SK-N-SH (cell line): ENCODE results near the gene RAB20. TPM values are rescaled to one million over a fixed set of nuclear protein-coding genes. Genes with fewer than 3 reads are reported as not detected.

Experiments
- CTCF ChIA-PET: fragments of 300-600, 350-600 bp; formaldehyde crosslinking; extraction: SDS; loops from one replicate; lab custom pipeline; 2021; lab: Yijun Ruan, JAX
- POLR2A ChIA-PET: fragments of 350-600 bp; sonication (Branson Sonifier 250); formaldehyde crosslinking; extraction: SDS; loops from one replicate; lab custom pipeline; 2020; ENCODE audit warnings: antibody characterized with exemption, inconsistent platforms; lab: Yijun Ruan, JAX
- DNase-seq: peaks from one replicate; pipeline ENCODE4 v3.0.0; 2012
- H2AFZ ChIP-seq: fragments of 200-600 bp; sonication (generic); 2 replicates; pipeline ENCODE4 v1.8.1; 2016; ENCODE audit warnings: antibody characterized with exemption, mild to moderate bottlenecking, low read depth
- H3F3A ChIP-seq: fragments of 200-600 bp; sonication (generic); replicated peaks from 2 replicates; pipeline ENCODE3; 2016; ENCODE audit warnings: antibody characterized with exemption, mild to moderate bottlenecking; ENCODE audit not compliant: insufficient read depth
- H3K27ac ChIP-seq, 2 experiments: fragments of 200-500 bp in 1 of 2; fragments of 200-600 bp in 1 of 2; sonication (Bioruptor generic) in 1 of 2; sonication (generic), shearing (Covaris generic) in 1 of 2; 2 replicates each; pipeline versions ENCODE4 v1.5.1 to v1.6.1; 2014 to 2016; ENCODE audit warnings: low read depth in 2 of 2, inconsistent platforms in 1 of 2, low read length in 1 of 2, mild to moderate bottlenecking in 1 of 2, mixed read lengths in 1 of 2
- H3K27me3 ChIP-seq: fragments of 200-600 bp; sonication (generic), shearing (Covaris generic); 2 replicates; pipeline ENCODE4 v1.6.1; 2016; ENCODE audit warnings: mixed run types; ENCODE audit not compliant: insufficient read depth
- H3K36me3 ChIP-seq, 2 experiments: fragments of 200-500 bp in 1 of 2; fragments of 200-600 bp in 1 of 2; sonication (Bioruptor generic) in 1 of 2; sonication (generic) in 1 of 2; replicated peaks in 1 of 2; 2 replicates each; pipeline versions ENCODE3 to v1.5.1; 2014 to 2016; ENCODE audit warnings: low read length in 1 of 2, mild to moderate bottlenecking in 1 of 2; ENCODE audit not compliant: insufficient read depth in 2 of 2, control insufficient read depth in 1 of 2
- H3K4me1 ChIP-seq, 2 experiments: fragments of 200-500 bp in 1 of 2; fragments of 200-600 bp in 1 of 2; sonication (Bioruptor generic) in 1 of 2; sonication (generic), shearing (Covaris generic) in 1 of 2; 2 replicates each; pipeline versions ENCODE4 v1.5.1 to v1.6.1; 2014 to 2016; ENCODE audit warnings: low read depth in 1 of 2, low read length in 1 of 2, mixed run types in 1 of 2; ENCODE audit not compliant: insufficient read depth in 2 of 2, control insufficient read depth in 1 of 2
- H3K4me2 ChIP-seq: fragments of 200-600 bp; sonication (generic), shearing (Covaris generic); 2 replicates; pipeline ENCODE4 v1.6.1; 2017; ENCODE audit warnings: mixed run types
- H3K4me3 ChIP-seq, 2 experiments: fragments of 200-500 bp in 1 of 2; fragments of 200-600 bp in 1 of 2; sonication (Bioruptor generic) in 1 of 2; sonication (generic), shearing (Covaris generic) in 1 of 2; 2 replicates each; pipeline versions ENCODE4 v1.5.1 to v1.8.1; 2014 to 2016; ENCODE audit warnings: low read depth in 2 of 2, inconsistent platforms in 1 of 2, low read length in 1 of 2, mild to moderate bottlenecking in 1 of 2, mixed read lengths in 1 of 2, moderate library complexity in 1 of 2
- H3K79me2 ChIP-seq: fragments of 200-600 bp; sonication (generic); 2 replicates; pipeline ENCODE4 v1.8.1; 2017; ENCODE audit warnings: mild to moderate bottlenecking; ENCODE audit not compliant: insufficient read depth
- H3K9ac ChIP-seq: fragments of 200-600 bp; sonication (generic); 2 replicates; pipeline ENCODE4 v1.6.1; 2017; ENCODE audit warnings: mixed run types
- H3K9me2 ChIP-seq: fragments of 200-600 bp; sonication (generic); 2 replicates; pipeline ENCODE4 v1.6.1; 2017; ENCODE audit warnings: mixed run types
- H3K9me3 ChIP-seq: fragments of 200-600 bp; sonication (generic); 2 replicates; pipeline ENCODE4 v1.6.1; 2017; ENCODE audit warnings: mixed run types, mild to moderate bottlenecking, moderate library complexity
- H4K20me1 ChIP-seq: fragments of 200-600 bp; sonication (generic); 2 replicates; pipeline ENCODE4 v1.6.1; 2017; ENCODE audit warnings: mild to moderate bottlenecking, mixed run types; ENCODE audit not compliant: insufficient read depth
- ELF1 ChIP-seq: IDR thresholded peaks from 2 replicates; pipeline ENCODE4 v1.4.0; 2012
- FOXJ3 ChIP-seq: sonication (generic); formaldehyde crosslinking; IDR thresholded peaks from 2 replicates; pipeline ENCODE4 v1.5.1; 2020; ENCODE audit warnings: mild to moderate bottlenecking, missing genetic modification reagents
- FOXM1 ChIP-seq: IDR thresholded peaks from 2 replicates; pipeline ENCODE4 v1.4.0; 2012; ENCODE audit warnings: low read depth, mild to moderate bottlenecking
- GABPA ChIP-seq: IDR thresholded peaks from 2 replicates; pipeline ENCODE4 v1.4.0; 2012; ENCODE audit warnings: low read depth, mild to moderate bottlenecking
- JUND ChIP-seq: IDR thresholded peaks from 2 replicates; pipeline ENCODE4 v1.4.0; 2012
- MXI1 ChIP-seq: IDR thresholded peaks from 2 replicates; pipeline ENCODE4 v1.6.1; 2012; ENCODE audit warnings: mild to moderate bottlenecking, low read depth, low read length, improper control_type of control experiment
- NRF1 ChIP-seq: IDR thresholded peaks from 2 replicates; pipeline ENCODE4 v1.6.1; 2012; ENCODE audit warnings: low read depth, mild to moderate bottlenecking, low read length
- POLR2AphosphoS5 ChIP-seq: IDR thresholded peaks from 2 replicates; pipeline ENCODE4 v1.6.1; 2012; ENCODE audit warnings: low read depth, low read length
- RAD21 ChIP-seq: IDR thresholded peaks from 2 replicates; pipeline ENCODE4 v1.6.1; 2012; ENCODE audit warnings: mild to moderate bottlenecking, low read length
- RCOR1 ChIP-seq: fragments of 150-350 bp; IDR thresholded peaks from 2 replicates; pipeline ENCODE4 v1.6.1; 2017; ENCODE audit warnings: antibody characterized with exemption, low read length
- RXRA ChIP-seq: IDR thresholded peaks from 2 replicates; pipeline ENCODE4 v1.4.0; 2012; ENCODE audit warnings: low read depth, mild to moderate bottlenecking, borderline replicate concordance
- SIN3A ChIP-seq: IDR thresholded peaks from 2 replicates; pipeline ENCODE4 v1.6.1; 2012; ENCODE audit warnings: low read depth, mild to moderate bottlenecking, low read length, moderate library complexity, borderline replicate concordance
- SMC3 ChIP-seq: IDR thresholded peaks from 2 replicates; pipeline ENCODE4 v1.6.1; 2012; ENCODE audit warnings: low read depth, low read length, improper control_type of control experiment
- TCF12 ChIP-seq: IDR thresholded peaks from 2 replicates; pipeline ENCODE4 v1.4.0; 2012
- USF1 ChIP-seq: IDR thresholded peaks from 2 replicates; pipeline ENCODE4 v1.4.0; 2012; ENCODE audit warnings: low read depth, borderline replicate concordance
- USF2 ChIP-seq: fragments of 150-350 bp; IDR thresholded peaks from 2 replicates; pipeline ENCODE4 v1.6.1; 2017; ENCODE audit warnings: antibody characterized with exemption, low read length, low read depth, borderline replicate concordance
- WGBS: methylation state at CpG from one replicate; pipeline ENCODE4 v1.1.6; 2017; ENCODE audit warnings: low lambda C conversion rate; 5-methylcytosine and 5-hydroxymethylcytosine counted together
- polyA plus RNA-seq, 3 experiments: library from polyadenylated mRNA; depleted of rRNA; stranded (reverse); fragments of >200 nt; gene quantifications; 2 replicates each; pipeline ENCODE4 v1.2.3, GENCODE V29; 2012
- TF ChIP-seq, protein P1 (sequence below): IDR thresholded peaks from 2 replicates; pipeline ENCODE4 v1.4.0; 2012; ENCODE audit warnings: low read depth

RAB20 gene
- polyA plus RNA-seq, 1 of the 3 experiments (the other 2 are of a cell fraction) = 5.2 TPM

GRCh38 chr13:110583178-110583865 is 21.8 kb upstream of the RAB20 start:
- H3K79me2 ChIP-seq = no peaks in the 10 kb centered on the region
- no peaks in the 10 kb centered on the region for H3K36me3 ChIP-seq
- no peak overlapping the region for H3K4me3 ChIP-seq
- WGBS = 83% methylated on average over 13 of the region's 13 CpGs
- H4K20me1 ChIP-seq = no peaks in the 10 kb centered on the region
- no peak overlapping the region for H2AFZ ChIP-seq
- ChIA-PET POLR2A (no interaction called here), CTCF (interaction anchor here (3.0 kb wide), 1 partner anchor 10 kb away, joined by 12 read pairs; no protein-coding TSS in a partner anchor)
- H3F3A ChIP-seq = no peaks in the 10 kb centered on the region
- no peaks in the 10 kb centered on the region for H3K9me2 ChIP-seq
- no peaks in the 10 kb centered on the region for H3K27me3 ChIP-seq
- H3K4me1 ChIP-seq = no peaks in the 10 kb centered on the region
- no peak overlapping the region for H3K4me2 ChIP-seq
- no peak overlapping the region for H3K9ac ChIP-seq
- DNase-seq = no peak
- TF ChIP-seq TCF12 = no peak
- no peak for TF ChIP-seq JUND
- TF ChIP-seq RCOR1 = no peak
- no peak for TF ChIP-seq USF2
- TF ChIP-seq FOXM1 = no peak
- no peak for TF ChIP-seq SMC3
- TF ChIP-seq, protein P1, sequence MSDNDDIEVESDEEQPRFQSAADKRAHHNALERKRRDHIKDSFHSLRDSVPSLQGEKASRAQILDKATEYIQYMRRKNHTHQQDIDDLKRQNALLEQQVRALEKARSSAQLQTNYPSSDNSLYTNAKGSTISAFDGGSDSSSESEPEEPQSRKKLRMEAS = no peak
- TF ChIP-seq NRF1 = no peak
- no peak for TF ChIP-seq FOXJ3 (CRISPR knock-in tag)
- no peak for TF ChIP-seq RAD21
- no peak for TF ChIP-seq GABPA
- no peak for TF ChIP-seq MXI1
- H3K27ac ChIP-seq = no peak overlapping the region
- H3K9me3 ChIP-seq = no peaks in the 10 kb centered on the region

GRCh38 chr13:110582421-110582954 is 21.0 kb upstream of the RAB20 start:
- CTCF ChIA-PET = interaction anchor here (3.0 kb wide), 1 partner anchor 11 kb away, joined by 12 read pairs; no protein-coding TSS in a partner anchor
- H3F3A ChIP-seq = no peaks in the 10 kb centered on the region
- H3K27ac ChIP-seq = no peak overlapping the region
- no peaks in the 10 kb centered on the region for H3K27me3 ChIP-seq
- H3K4me3 ChIP-seq = no peak overlapping the region
- H2AFZ ChIP-seq = no peak overlapping the region
- no peaks in the 10 kb centered on the region for H3K9me3 ChIP-seq
- DNase-seq = no peak
- H3K4me1 ChIP-seq = no peaks in the 10 kb centered on the region
- no peaks in the 10 kb centered on the region for H4K20me1 ChIP-seq
- H3K36me3 ChIP-seq = no peaks in the 10 kb centered on the region
- TF ChIP-seq USF1 = no peak
- no peak for TF ChIP-seq RXRA
- TF ChIP-seq POLR2AphosphoS5 = no peak
- TF ChIP-seq, protein P1 = no peak
- TF ChIP-seq FOXJ3 (CRISPR knock-in tag) = no peak
- no peak for TF ChIP-seq SIN3A
- no peak for TF ChIP-seq RAD21
- TF ChIP-seq ELF1 = no peak
- H3K9ac ChIP-seq = no peak overlapping the region
- 71% methylated on average over 13 of the region's 13 CpGs for WGBS
- POLR2A ChIA-PET = no interaction called here
- H3K4me2 ChIP-seq = no peak overlapping the region
- H3K9me2 ChIP-seq = no peaks in the 10 kb centered on the region
- H3K79me2 ChIP-seq = no peaks in the 10 kb centered on the region
